Mononuclear cell (primary cell): ENCODE measurements around the gene PRR23E. TPM values are rescaled to one million over a fixed set of nuclear protein-coding genes. Genes with fewer than 3 reads are reported as not detected.

ENCODE experiments used
- H3K27me3 ChIP-seq: 2 replicates; pipeline ENCODE4 v1.6.0; 2011; ENCODE audit warnings: low read length, control low read depth; ENCODE audit not compliant: insufficient read depth
- H3K4me1 ChIP-seq: 2 replicates; pipeline ENCODE4 v1.5.1; 2011; ENCODE audit warnings: mild to moderate bottlenecking, low read length, control low read depth; ENCODE audit not compliant: insufficient read depth
- H3K4me3 ChIP-seq: 2 replicates; pipeline ENCODE4 v1.5.1; 2011; ENCODE audit warnings: mild to moderate bottlenecking, low read length, moderate library complexity
- H3K9me3 ChIP-seq: 2 replicates; pipeline ENCODE4 v1.5.1; 2011; ENCODE audit warnings: low read depth, mild to moderate bottlenecking, control low read depth, low read length
- total RNA-seq: library from RNA; depleted of rRNA; stranded (reverse); fragments of >200 nt; gene quantifications from one replicate; pipeline ENCODE4 v1.2.3, GENCODE V29; 2012

The PRR23E gene
- total RNA-seq, 1 donor, result not detected

GRCh38 chr3:127238602-127239001 is 45.7 kb downstream of the PRR23E start:
- Histone ChIP-seq H3K4me1 (no peaks in the 10 kb centered on the region), H3K27me3 (no peaks in the 10 kb centered on the region), H3K4me3 (no peak overlapping the region), H3K9me3 (peaks cover 5% of the 10 kb centered on the region)

GRCh38 chr3:127247292-127247691 is 54.4 kb downstream of the PRR23E start:
- H3K9me3 ChIP-seq, result peaks cover 21% of the 10 kb centered on the region
- no peaks in the 10 kb centered on the region for H3K4me1 ChIP-seq

More at GRCh38 chr3:127247292-127247691, 54.4 kb downstream of the PRR23E start:
- no peaks in the 10 kb centered on the region for H3K27me3 ChIP-seq
- no peak overlapping the region for H3K4me3 ChIP-seq

Other genes starting within 250 kb of the PRR23E start
- gene PLXNA1, start 210.0 kb upstream of the PRR23E start, total RNA-seq, result 6.1 TPM
- gene PRR20G, start 94.9 kb downstream of the PRR23E start, total RNA-seq, result not detected